NCI-H146 treated with DMSO at 0.1 percent for 48 hours (cell line): ENCODE data around the gene PRKCE.

ENCODE experiments used
- DNase-seq: peaks from one replicate; lab custom pipeline; 2025; ENCODE audit not compliant: unreplicated experiment; lab: John Stamatoyannopoulos, UW

PRKCE gene

GRCh38 chr2:46134531-46135227 lies 483.2 kb downstream of the PRKCE start:
- DNase-seq: no peak

- DNase-seq: no peak
These were observed 483.9 kb downstream of the PRKCE start for GRCh38 chr2:46135228-46135855.

- DNase-seq: no peak
These were observed 484.5 kb downstream of the PRKCE start for GRCh38 chr2:46135958-46136357.

- DNase-seq: no peak
These were observed 485.0 kb downstream of the PRKCE start for GRCh38 chr2:46136481-46136880.

- no peak for DNase-seq
These were observed 485.5 kb downstream of the PRKCE start for GRCh38 chr2:46136953-46137352.

- no peak for DNase-seq
These were observed 491.3 kb downstream of the PRKCE start for GRCh38 chr2:46142546-46143428.

- no peak for DNase-seq
These were observed 492.1 kb downstream of the PRKCE start for GRCh38 chr2:46143429-46144132.

GRCh38 chr2:46144133-46144800 lies 492.8 kb downstream of the PRKCE start:
- no peak for DNase-seq

- no peak for DNase-seq
These were observed 493.5 kb downstream of the PRKCE start for GRCh38 chr2:46145017-46145416.

GRCh38 chr2:46145840-46146239 lies 494.4 kb downstream of the PRKCE start:
- no peak for DNase-seq

GRCh38 chr2:46146866-46147502 lies 495.5 kb downstream of the PRKCE start:
- no peak for DNase-seq

- DNase-seq: no peak
These were observed 496.3 kb downstream of the PRKCE start for GRCh38 chr2:46147626-46148368.

GRCh38 chr2:46148369-46148736 lies 496.9 kb downstream of the PRKCE start:
- DNase-seq: no peak

- DNase-seq: no peak
These were observed 499.0 kb downstream of the PRKCE start for GRCh38 chr2:46150445-46150955.

- no peak for DNase-seq
These were observed 500.1 kb downstream of the PRKCE start for GRCh38 chr2:46151577-46151976.

- no peak for DNase-seq
These were observed 502.7 kb downstream of the PRKCE start for GRCh38 chr2:46153996-46154753.

- DNase-seq: no peak
These were observed 505.8 kb downstream of the PRKCE start for GRCh38 chr2:46157072-46157965.

GRCh38 chr2:46157966-46158310 lies 506.5 kb downstream of the PRKCE start:
- no peak for DNase-seq
